GM12878 (cell line): ENCODE measurements around the gene CD53. TPM values are rescaled to one million over a fixed set of nuclear protein-coding genes. Genes with fewer than 3 reads are reported as not detected.

Experiments
- ATAC-seq: fragments of 200-7000 bp; cut with Tn5 transposase; 3 replicates; pipeline ENCODE4 v1.9.1; 2020; ENCODE audit warnings: mild to moderate bottlenecking, moderate library complexity
- BruUV-seq: library from RNA; stranded (reverse); fragments of 400-500 nt; replicated peaks from 2 replicates; lab custom pipeline; 2021; lab: Mats Ljungman, UMichigan
- CTCF ChIA-PET: fragments of 300-600 bp; sonication (Branson Sonifier 250); formaldehyde crosslinking; extraction: SDS; loops from one replicate; lab custom pipeline; 2021; ENCODE audit warnings: inconsistent platforms; lab: Yijun Ruan, JAX
- POLR2A ChIA-PET: fragments of 350-600 bp; formaldehyde crosslinking; extraction: SDS; loops from one replicate; lab custom pipeline; 2021; ENCODE audit warnings: inconsistent platforms; lab: Charles Lee
- RAD21 ChIA-PET: fragments of 300-600 bp; sonication (Branson Sonifier 250); formaldehyde crosslinking; loops from one replicate; lab custom pipeline; 2023; ENCODE audit warnings: antibody characterized with exemption; ENCODE audit not compliant: unreplicated experiment; lab: Charles Lee
- SMC1A ChIA-PET: fragments of 300-600 bp; sonication (Branson Sonifier 250); formaldehyde crosslinking; loops from one replicate; lab custom pipeline; 2023; ENCODE audit not compliant: unreplicated experiment, uncharacterized antibody; lab: Charles Lee
- DNase-seq: peaks from one replicate; pipeline ENCODE4 v3.0.0-alpha.2; 2011; ENCODE audit warnings: low read depth, low spot score
- FAIRE-seq: peaks from 3 replicates; lab custom pipeline; 2011; peaks lifted over from hg19 to GRCh38; lab: Jason Lieb, UNC
- H2AFZ ChIP-seq: 2 replicates; pipeline ENCODE4 v1.6.0; 2011; ENCODE audit warnings: low read depth, low read length, control low read depth; ENCODE audit not compliant: control insufficient read depth
- H3K27ac ChIP-seq: 2 replicates; pipeline ENCODE4 v1.5.1; 2011; ENCODE audit warnings: control low read depth; ENCODE audit not compliant: control insufficient read depth, insufficient read depth
- H3K27me3 ChIP-seq, 2 experiments: replicated peaks in 1 of 2; 2 replicates each; pipeline versions ENCODE4 v1.6.0 to v1.6.1; 2011; ENCODE audit warnings: low read length in 1 of 2; ENCODE audit not compliant: control insufficient read depth in 2 of 2, insufficient read depth in 2 of 2
- H3K36me3 ChIP-seq, 2 experiments: 2 replicates each; pipeline ENCODE4 v1.5.1; 2011; ENCODE audit warnings: low read length in 1 of 2; ENCODE audit not compliant: control insufficient read depth in 2 of 2, insufficient read depth in 2 of 2
- H3K4me1 ChIP-seq: 2 replicates; pipeline ENCODE4 v1.6.1; 2011; ENCODE audit warnings: mild to moderate bottlenecking, low read length, moderate library complexity, mixed read lengths; ENCODE audit not compliant: control insufficient read depth, insufficient read depth
- H3K4me2 ChIP-seq: 2 replicates; pipeline ENCODE4 v1.6.0; 2011; ENCODE audit warnings: control low read depth; ENCODE audit not compliant: control insufficient read depth, insufficient read depth
- H3K4me3 ChIP-seq: fragments of 200-600 bp; sonication (generic); 2 replicates; pipeline ENCODE4 v1.5.1; 2016
- H3K79me2 ChIP-seq: 2 replicates; pipeline ENCODE4 v1.6.0; 2011; ENCODE audit warnings: low read length; ENCODE audit not compliant: control insufficient read depth, insufficient read depth
- H3K9ac ChIP-seq: 2 replicates; pipeline ENCODE4 v1.8.0; 2011; ENCODE audit warnings: low read length, control low read depth, mixed read lengths; ENCODE audit not compliant: control insufficient read depth, insufficient read depth
- H3K9me3 ChIP-seq: replicated peaks from 3 replicates; pipeline ENCODE4 v1.5.1; 2011; ENCODE audit warnings: mild to moderate bottlenecking, low read length; ENCODE audit not compliant: control insufficient read depth, insufficient read depth
- H4K20me1 ChIP-seq: 2 replicates; pipeline ENCODE4 v1.6.0; 2011; ENCODE audit not compliant: control insufficient read depth, insufficient read depth
- CHD2 ChIP-seq: IDR thresholded peaks from 2 replicates; pipeline ENCODE4 v1.6.1; 2011; ENCODE audit warnings: low read depth, low read length, improper control_type of control experiment, borderline replicate concordance
- CHD4 ChIP-seq: fragments of 200-600 bp; sonication (generic); IDR thresholded peaks from 2 replicates; pipeline ENCODE4 v1.6.1; 2016; ENCODE audit warnings: mild to moderate bottlenecking
- MEF2A ChIP-seq: IDR thresholded peaks from 2 replicates; pipeline ENCODE4 v1.6.1; 2011; ENCODE audit warnings: low read depth, mild to moderate bottlenecking, low read length, moderate library complexity; ENCODE audit not compliant: insufficient read depth
- MTA3 ChIP-seq: IDR thresholded peaks from 2 replicates; pipeline ENCODE4 v1.6.1; 2012; ENCODE audit warnings: low read length, inconsistent platforms, borderline replicate concordance
- NR2C1 ChIP-seq: fragments of 450-650 bp; IDR thresholded peaks from 2 replicates; pipeline ENCODE4 v1.6.1; 2017; ENCODE audit warnings: antibody characterized with exemption, mild to moderate bottlenecking, moderate library complexity
- NRF1 ChIP-seq: conservative IDR thresholded peaks from 2 replicates; pipeline ENCODE4 v1.6.1; 2011; ENCODE audit warnings: mild to moderate bottlenecking, low read depth, low read length, improper control_type of control experiment
- RELB ChIP-seq: fragments of 450-650 bp; IDR thresholded peaks from 2 replicates; pipeline ENCODE4 v1.6.1; 2017; ENCODE audit warnings: low read depth, mild to moderate bottlenecking, moderate library complexity
- TBL1XR1 ChIP-seq: IDR thresholded peaks from 2 replicates; pipeline ENCODE4 v1.6.1; 2012; ENCODE audit warnings: low read depth, low read length, improper control_type of control experiment
- TCF7 ChIP-seq: IDR thresholded peaks from 2 replicates; pipeline ENCODE4 v1.6.1; 2014; ENCODE audit warnings: antibody characterized with exemption, borderline replicate concordance
- USF1 ChIP-seq: IDR thresholded peaks from 2 replicates; pipeline ENCODE4 v1.6.1; 2011; ENCODE audit warnings: borderline replicate concordance, low read depth, mild to moderate bottlenecking, moderate library complexity, mixed read lengths, low read length; ENCODE audit not compliant: insufficient read depth; ENCODE audit errors: extremely low read length
- ZBTB4 ChIP-seq: fragments of 450-650 bp; formaldehyde crosslinking; IDR thresholded peaks from 2 replicates; pipeline ENCODE4 v1.4.0; 2022; ENCODE audit warnings: mild to moderate bottlenecking, moderate library complexity
- ZNF24 ChIP-seq: fragments of 450-650 bp; IDR thresholded peaks from 2 replicates; pipeline ENCODE4 v1.6.1; 2017; ENCODE audit warnings: antibody characterized with exemption, mild to moderate bottlenecking
- ZNF687 ChIP-seq: fragments of 450-650 bp; IDR thresholded peaks from 2 replicates; pipeline ENCODE4 v1.6.1; 2017; ENCODE audit warnings: mild to moderate bottlenecking, moderate library complexity
- WGBS: methylation state at CpG from one replicate; pipeline ENCODE4 v1.1.6; 2016; ENCODE audit warnings: low lambda C conversion rate; ENCODE audit not compliant: insufficient replicate concordance, insufficient coverage; ENCODE audit errors: missing lambda C conversion rate; 5-methylcytosine and 5-hydroxymethylcytosine counted together
- in situ Hi-C: fragments of 300-500 bp; cut with MboI; formaldehyde crosslinking; loops from 9 replicates; pipeline ENCODE4 v1.14.3; 2018; ENCODE audit warnings: mixed read lengths
- intact Hi-C: fragments of 100-400 bp; cut with micrococcal nuclease; formaldehyde crosslinking; loops from one replicate; pipeline ENCODE4 v1.14.2; 2022; ENCODE audit not compliant: unreplicated experiment
- polyA plus RNA-seq, 11 experiments: library from polyadenylated mRNA; depleted of rRNA in 4 of 11; unstranded in 6 of 11; stranded (reverse) in 5 of 11; fragments of >200 nt; fragmentation: Nextera tagmentation in 4 of 11; fragmentation: Illumina TruSeq in 1 of 11; extraction: Ambion mirVana in 4 of 11; extraction: Trizol in 1 of 11; gene quantifications; 1 replicate in 1 of 11; 2 replicates in 10 of 11; pipeline versions ENCODE4 v1.2.1 to v1.2.3, GENCODE V29; 2011 to 2016; ENCODE audit warnings: inconsistent platforms in 2 of 11, missing spikeins in 2 of 11, low read depth in 1 of 11
- total RNA-seq, 4 experiments: library from RNA; depleted of rRNA in 3 of 4; stranded (reverse); fragments of >200 nt in 3 of 4; fragmentation: Illumina TruSeq in 1 of 4; extraction: Trizol in 1 of 4; gene quantifications; 2 replicates each; pipeline versions ENCODE4 v1.2.1 to v1.2.3, GENCODE V29; 2013 to 2021

Gene CD53
- total and polyA plus RNA-seq, 10 of the 15 experiments (the other 5 are each of a cell fraction or from before 2014, with no cell fraction given): 350 to 1,389 (median 538) TPM

- BruUV-seq: no TSS peak
- no peak overlapping the region; the same call in 1 of the 2 replicates for H3K4me2 ChIP-seq
- SMC1A ChIA-PET: interaction anchor here (0.9 to 5.8 kb wide), 6 partner anchors 9 to 108 kb away, joined by 3 to 27 read pairs (median 4); partner anchors contain the start of gene CD53
- H3K36me3 ChIP-seq: peaks cover 14 to 53% of the 10 kb centered on the region in 2 experiments
- 0 out of 3 replicates have a peak, but pooled peaks have one; percentile 14 for ATAC-seq
- H3K27ac ChIP-seq: no peak overlapping the region
- no peak for DNase-seq
- intact Hi-C loops (no loop called here), in situ Hi-C loops (no loop called here)
- H3K9ac ChIP-seq: no peak overlapping the region
- WGBS: 77% methylated on average over 3 of the region's 3 CpGs
- H2AFZ ChIP-seq: no peak overlapping the region
- H3K4me3 ChIP-seq: no peak overlapping the region
- no peak for FAIRE-seq
- H4K20me1 ChIP-seq: peaks cover 32% of the 10 kb centered on the region
- CTCF ChIA-PET: interaction anchor here (1.3 kb wide), 1 partner anchor 71 kb away, joined by 3 read pairs; no protein-coding TSS in a partner anchor
- RAD21 ChIA-PET: interaction anchor here (2.5 kb wide), 1 partner anchor 18 kb away, joined by 6 read pairs; the partner anchor contains the start of gene CD53
- peaks cover 10% of the 10 kb centered on the region for H3K4me1 ChIP-seq
- H3K9me3 ChIP-seq: no peaks in the 10 kb centered on the region
- no peaks in the 10 kb centered on the region for H3K27me3 ChIP-seq
- H3K79me2 ChIP-seq: peaks cover 93% of the 10 kb centered on the region
- POLR2A ChIA-PET: interaction anchor here (0.8 to 1.7 kb wide), 4 partner anchors 8 to 17 kb away, joined by 3 to 5 read pairs (median 3); no protein-coding TSS in a partner anchor
- TF ChIP-seq USF1 (no peak), TCF7 (no peak), CHD4 (no peak), ZBTB4 (CRISPR knock-in tag) (no peak), MTA3 (no peak), ZNF24 (no peak), NRF1 (no peak), MEF2A (no peak), RELB (no peak), ZNF687 (no peak), NR2C1 (no peak), CHD2 (no peak), TBL1XR1 (no peak)
Measured at GRCh38 chr1:110890474-110891196, 17.7 kb downstream of the CD53 start.
